ENCODE results near the gene PDCD11.
A peak's percentile ranks its signal among the peaks of the same experiment; 100 is the strongest.
"Not testable (repeated sequence)": the region's sequence is repeated elsewhere in the genome, so short reads cannot be mapped to it uniquely, and the experiment has no call there.

Gene PDCD11, protein sequence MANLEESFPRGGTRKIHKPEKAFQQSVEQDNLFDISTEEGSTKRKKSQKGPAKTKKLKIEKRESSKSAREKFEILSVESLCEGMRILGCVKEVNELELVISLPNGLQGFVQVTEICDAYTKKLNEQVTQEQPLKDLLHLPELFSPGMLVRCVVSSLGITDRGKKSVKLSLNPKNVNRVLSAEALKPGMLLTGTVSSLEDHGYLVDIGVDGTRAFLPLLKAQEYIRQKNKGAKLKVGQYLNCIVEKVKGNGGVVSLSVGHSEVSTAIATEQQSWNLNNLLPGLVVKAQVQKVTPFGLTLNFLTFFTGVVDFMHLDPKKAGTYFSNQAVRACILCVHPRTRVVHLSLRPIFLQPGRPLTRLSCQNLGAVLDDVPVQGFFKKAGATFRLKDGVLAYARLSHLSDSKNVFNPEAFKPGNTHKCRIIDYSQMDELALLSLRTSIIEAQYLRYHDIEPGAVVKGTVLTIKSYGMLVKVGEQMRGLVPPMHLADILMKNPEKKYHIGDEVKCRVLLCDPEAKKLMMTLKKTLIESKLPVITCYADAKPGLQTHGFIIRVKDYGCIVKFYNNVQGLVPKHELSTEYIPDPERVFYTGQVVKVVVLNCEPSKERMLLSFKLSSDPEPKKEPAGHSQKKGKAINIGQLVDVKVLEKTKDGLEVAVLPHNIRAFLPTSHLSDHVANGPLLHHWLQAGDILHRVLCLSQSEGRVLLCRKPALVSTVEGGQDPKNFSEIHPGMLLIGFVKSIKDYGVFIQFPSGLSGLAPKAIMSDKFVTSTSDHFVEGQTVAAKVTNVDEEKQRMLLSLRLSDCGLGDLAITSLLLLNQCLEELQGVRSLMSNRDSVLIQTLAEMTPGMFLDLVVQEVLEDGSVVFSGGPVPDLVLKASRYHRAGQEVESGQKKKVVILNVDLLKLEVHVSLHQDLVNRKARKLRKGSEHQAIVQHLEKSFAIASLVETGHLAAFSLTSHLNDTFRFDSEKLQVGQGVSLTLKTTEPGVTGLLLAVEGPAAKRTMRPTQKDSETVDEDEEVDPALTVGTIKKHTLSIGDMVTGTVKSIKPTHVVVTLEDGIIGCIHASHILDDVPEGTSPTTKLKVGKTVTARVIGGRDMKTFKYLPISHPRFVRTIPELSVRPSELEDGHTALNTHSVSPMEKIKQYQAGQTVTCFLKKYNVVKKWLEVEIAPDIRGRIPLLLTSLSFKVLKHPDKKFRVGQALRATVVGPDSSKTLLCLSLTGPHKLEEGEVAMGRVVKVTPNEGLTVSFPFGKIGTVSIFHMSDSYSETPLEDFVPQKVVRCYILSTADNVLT (N-terminal part only)

DNA sequence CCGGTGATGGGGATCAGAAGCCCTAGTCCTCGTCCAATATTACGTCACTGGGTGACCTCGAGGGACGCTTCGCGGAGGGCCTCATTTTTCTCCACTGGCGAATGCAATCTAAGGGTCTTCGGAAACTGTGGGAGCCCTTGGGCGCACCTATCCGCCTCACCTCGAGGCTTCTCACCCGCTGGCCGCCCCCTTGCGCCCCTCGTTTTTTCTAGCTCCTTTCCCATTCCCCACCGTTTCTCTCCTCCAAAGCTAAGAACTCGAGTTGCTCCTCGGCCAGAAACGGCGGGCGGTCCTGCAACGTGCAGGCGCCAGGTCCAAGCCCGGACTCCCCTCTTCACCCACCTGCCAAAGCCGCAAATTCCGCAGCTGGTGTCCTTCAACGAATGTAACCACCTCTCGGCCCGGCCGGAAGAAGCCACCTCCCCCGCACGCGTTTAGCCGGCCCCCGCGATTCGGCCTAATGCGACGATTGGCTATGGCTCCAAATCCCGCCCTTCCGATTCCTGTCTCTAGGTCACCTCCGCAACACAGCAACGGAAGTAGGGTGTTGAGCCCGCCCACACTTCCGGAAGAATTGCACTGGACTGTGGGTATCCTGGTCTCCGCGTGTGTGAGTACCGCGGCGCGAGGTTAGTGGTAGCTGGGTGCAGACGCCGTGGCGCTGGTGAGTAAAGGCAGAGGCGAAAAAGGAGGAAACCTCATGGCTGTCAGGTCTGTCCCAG is at the start of gene PDCD11, which contains the start of gene ATP5MK:
TSS of gene PDCD11 (plus strand) at position 560 of the 722 bp plus-strand sequence. CDS start 1,801 bp downstream, outside the sequence.
TSS of gene ATP5MK (minus strand) at position 409 of the 722 bp plus-strand sequence. CDS start 4,018 bp downstream, outside the sequence.
- peak; percentile 75 for DNase-seq

- DNase-seq: no peak
These were observed 46.3 kb upstream of the PDCD11 start for GRCh38 chr10:103350175-103350516.

DNA sequence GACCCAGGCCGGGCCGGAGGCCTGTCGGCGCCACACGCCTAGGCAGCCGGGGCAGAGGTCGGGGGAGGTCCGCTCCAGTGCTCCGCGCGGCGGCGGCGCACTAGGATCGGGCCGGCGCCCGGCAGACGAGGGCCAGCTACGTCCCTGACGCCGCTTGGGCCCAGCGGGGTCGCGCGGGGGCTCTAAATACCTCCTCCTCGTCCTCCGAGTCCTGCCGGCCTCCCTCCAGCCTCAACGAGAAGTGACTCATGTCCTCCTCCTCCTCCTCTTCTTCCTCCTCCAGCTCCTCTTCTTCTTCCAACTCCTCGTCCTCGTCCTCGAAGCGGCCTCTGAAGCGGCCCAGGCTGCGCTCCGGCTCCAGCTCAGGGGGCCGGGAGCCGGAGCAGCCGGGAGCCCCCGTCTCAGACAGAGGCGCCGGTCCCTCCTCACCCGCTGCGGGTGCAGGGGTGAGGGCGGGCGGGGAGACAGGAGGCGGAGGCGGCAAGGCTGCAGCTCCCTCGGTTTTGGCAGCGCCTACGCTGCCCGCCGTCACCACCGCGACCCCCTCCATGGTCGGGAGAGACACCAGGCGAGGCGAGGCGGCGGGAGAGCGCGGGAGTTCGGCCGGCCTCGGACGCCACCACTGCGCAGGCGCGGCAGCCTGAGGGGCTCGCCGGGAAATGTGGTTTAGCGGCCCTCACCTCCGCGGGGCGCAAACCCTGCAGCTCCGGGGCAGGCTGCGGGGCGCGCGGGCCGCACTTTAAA is 45.7 kb upstream of the PDCD11 start, which contains the start of gene PCGF6:
TSS of gene PCGF6 (minus strand) at position 624 of the 744 bp plus-strand sequence. CDS start at position 550, 74 bp downstream.
- DNase-seq: no peak

- no peak for DNase-seq
These were observed 43.1 kb upstream of the PDCD11 start for GRCh38 chr10:103353281-103353680.

GRCh38 chr10:103354567-103354966 is 41.9 kb upstream of the PDCD11 start:
- DNase-seq: not testable (repeated sequence)

- DNase-seq: no peak
These were observed 40.4 kb upstream of the PDCD11 start for GRCh38 chr10:103355906-103356599.

GRCh38 chr10:103359493-103359892 is 36.9 kb upstream of the PDCD11 start:
- DNase-seq: not testable (repeated sequence)

DNA sequence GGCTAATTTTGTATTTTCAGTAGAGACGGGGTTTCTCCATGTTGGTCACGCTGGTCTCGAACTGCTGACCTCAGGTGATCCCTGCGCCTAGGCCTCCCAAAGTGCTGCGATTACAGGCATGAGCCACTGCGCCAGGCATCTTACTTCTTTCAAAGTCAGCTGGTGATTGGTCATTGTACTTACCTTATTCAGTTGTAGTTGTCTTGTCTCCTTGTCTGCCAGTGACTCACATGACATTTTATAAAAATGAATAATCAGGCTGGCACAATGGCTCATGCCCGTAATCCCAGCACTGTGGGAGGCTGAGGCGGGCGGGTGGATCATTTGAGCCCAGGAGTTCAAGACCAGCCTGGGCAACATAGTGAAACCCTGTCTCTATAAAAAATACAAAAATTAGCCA is 35.6 kb upstream of the PDCD11 start:
- DNase-seq: not testable (repeated sequence)

DNA sequence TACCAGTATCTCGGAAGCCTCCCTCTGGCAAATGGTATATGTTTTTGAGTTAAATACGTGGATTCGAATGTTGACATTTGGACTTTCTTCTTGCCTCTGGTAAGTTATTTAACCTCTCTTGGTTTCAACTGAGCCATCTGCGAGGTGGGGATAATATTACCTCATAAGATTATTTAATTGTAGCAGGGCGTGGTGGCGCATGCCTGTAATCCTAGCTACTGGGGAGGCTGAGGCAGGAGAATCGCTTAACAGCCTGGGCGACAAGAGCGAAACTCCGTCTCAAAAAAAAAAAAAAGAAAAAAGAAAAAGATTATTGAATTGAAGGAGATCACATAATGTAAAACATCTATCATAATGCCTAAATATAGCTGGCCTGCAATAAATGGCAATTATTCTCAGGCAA is 29.0 kb upstream of the PDCD11 start:
- DNase-seq: no peak

GRCh38 chr10:103367782-103368518 is 28.5 kb upstream of the PDCD11 start, which contains the start of gene TAF5:
Gene TAF5 (plus strand): TSS chr10:103367976. CDS start chr10:103367990, 14 bp downstream.
- DNase-seq: peak; percentile 92

DNA sequence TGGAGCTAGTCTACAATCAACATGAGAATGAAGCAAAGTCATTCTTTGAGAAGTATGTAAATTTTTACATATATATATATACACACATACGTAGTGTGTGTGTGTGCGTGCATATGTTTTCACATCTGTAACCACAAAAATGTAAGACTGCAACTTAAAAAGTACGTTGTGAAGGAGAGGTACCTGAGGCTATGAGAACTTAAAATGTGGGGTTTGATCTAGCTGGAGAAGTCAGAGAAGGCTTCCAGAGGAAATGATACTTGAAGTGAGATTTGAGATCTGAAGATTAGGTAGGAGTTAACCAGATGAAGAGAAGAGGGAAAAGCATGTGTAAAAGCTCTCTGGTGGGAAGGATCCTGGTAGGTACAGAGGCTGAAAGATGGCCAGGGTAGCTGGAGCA is 22.9 kb upstream of the PDCD11 start:
- no peak for DNase-seq

- no peak for DNase-seq
These were observed 22.2 kb upstream of the PDCD11 start for GRCh38 chr10:103374263-103374662.

DNA sequence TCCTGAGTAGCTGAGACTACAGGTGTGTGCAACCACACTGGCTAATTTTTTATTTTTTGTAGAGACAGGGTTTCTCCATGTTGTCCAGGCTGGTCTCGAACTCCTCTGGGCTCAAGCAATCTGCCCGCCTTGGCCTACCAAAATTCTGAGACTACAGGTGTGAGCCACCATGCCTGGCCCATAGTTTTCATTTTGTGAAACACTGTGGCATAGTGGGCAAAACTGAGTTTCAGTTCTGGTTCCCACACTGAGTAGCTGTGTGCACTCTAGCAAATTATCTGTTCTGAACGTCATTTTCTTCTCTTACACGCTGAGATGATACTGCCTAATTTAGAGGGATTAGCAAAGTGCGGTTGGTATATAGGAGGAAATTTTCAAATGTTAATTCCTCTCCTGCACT is 13.7 kb upstream of the PDCD11 start:
- DNase-seq: no peak

DNA sequence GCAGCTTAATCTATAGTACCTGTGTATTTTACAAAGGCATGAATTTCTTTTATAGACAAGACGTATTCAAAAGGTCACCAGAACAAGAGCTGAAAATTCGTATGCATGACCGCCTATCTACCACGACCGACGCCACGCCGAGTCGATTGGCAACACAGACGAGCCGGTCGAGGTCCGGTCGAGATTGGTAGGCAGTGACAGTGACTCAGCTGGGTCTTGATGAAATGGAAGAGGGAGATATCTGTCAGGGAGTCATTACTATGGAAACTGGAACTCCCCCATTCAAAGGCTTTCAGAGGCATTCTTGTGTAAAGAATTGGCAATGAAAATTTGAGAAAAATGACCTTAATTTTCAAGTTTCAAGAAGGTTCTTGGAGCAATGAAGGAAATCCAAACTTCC is 2.2 kb upstream of the PDCD11 start:
- DNase-seq: no peak

DNA sequence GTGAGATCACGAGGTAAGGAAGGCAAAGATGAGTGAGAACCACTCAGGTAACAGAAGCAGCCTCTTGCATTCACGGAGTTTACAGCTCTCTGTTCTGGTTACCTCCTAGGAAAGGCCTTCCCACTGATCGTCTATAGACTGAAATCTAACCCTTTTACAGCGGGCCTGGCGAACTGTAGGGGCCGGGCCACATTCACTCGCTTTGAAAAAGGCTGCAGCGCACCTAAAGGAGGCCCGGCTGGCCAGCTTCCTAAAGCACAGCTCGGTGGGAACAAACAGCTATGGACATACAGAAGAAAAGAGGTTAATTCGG is 716 bp upstream of the PDCD11 start:
- no peak for DNase-seq

GRCh38 chr10:103396789-103397087 is 312 bp downstream of the PDCD11 start:
- DNase-seq: no peak

DNA sequence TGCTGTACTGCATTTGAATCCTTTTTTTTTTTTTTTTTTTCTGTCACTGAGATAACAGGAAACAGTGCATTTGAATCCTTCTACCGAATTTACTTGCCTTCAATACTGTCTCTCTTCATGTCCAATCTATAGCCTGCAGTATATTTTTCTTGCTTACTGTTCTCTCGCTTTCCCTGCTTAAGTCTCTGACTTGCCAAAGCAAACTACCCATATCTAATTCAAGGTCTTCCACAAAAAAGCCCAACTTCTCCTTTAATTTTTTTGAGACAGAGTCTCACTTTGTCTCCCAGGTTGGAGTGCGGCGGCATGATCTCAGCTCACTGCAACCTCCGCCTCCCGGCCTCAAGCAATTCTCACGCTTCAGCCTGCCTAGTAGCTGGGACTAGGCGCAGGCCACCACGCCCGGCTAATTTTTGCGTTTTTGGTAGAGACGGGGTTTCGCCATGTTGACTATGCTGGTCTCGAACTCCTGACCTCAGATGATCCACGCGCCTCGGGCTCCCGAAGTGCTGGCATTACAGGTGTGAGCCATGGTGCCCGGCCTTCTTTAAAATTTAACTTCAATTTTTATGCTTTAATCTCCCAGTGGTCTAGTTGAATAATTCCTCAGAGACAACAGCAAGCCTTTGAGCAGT is 882 bp downstream of the PDCD11 start:
- DNase-seq: no peak

DNA sequence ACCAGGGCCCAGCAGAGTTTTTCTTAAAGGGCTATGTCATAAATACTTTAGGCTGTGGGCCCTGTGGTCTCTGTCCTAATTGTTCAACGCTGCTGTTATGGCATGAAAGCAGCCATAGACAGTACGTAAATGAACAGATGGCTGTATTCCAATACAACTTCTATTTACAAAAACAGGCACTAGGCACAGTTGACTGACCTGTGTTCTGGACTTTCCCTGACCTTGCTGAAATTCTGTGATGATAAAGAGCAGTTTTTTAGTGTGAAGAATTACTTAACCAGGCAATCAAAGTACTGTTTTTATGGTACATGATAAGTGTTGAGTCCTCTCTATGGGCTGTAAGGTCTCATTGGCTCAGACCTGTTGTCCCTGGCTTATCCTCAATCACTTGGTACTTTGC is 17.1 kb downstream of the PDCD11 start:
- no peak for DNase-seq

DNA sequence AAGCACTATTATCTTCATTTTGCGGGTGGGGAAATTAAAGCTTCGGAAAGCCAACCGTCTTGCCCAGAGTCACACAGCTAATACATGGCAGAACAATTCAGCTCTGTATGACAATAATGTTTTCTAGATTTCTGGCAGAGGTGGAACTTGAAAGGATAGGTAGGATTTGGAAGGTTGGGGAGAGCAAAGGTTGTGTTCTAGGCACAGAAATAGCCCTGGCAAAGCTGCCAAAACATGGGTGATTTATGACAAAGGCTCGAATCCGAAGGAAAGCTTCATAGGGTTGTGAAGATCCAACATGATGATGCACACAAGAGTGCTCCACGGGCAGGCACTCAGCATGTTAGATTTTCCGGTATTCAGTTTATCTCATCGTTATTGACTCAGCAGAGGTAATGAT is 19.2 kb downstream of the PDCD11 start:
- no peak for DNase-seq
